ENCODE data around the gene APOM.

APOM gene

GRCh38 chr6:31624070-31624469 lies 31.6 kb upstream of the APOM start:
- no peak for TF ChIP-seq CTCF (IDR thresholded peaks at IDR 0.05)

- TF ChIP-seq CTCF (IDR thresholded peaks at IDR 0.05): no peak
Measured at GRCh38 chr6:31626952-31627351, 28.7 kb upstream of the APOM start.

- no peak for TF ChIP-seq CTCF (IDR thresholded peaks at IDR 0.05)
Measured at GRCh38 chr6:31627690-31628287, 27.9 kb upstream of the APOM start.

GRCh38 chr6:31629014-31629413 lies 26.7 kb upstream of the APOM start:
- no peak for TF ChIP-seq CTCF (IDR thresholded peaks at IDR 0.05)

- no peak for TF ChIP-seq CTCF (IDR thresholded peaks at IDR 0.05)
Measured at GRCh38 chr6:31630177-31630934, 25.3 kb upstream of the APOM start.

- no peak for TF ChIP-seq CTCF (IDR thresholded peaks at IDR 0.05)
Measured at GRCh38 chr6:31631209-31631608, 24.5 kb upstream of the APOM start.

- TF ChIP-seq CTCF (IDR thresholded peaks at IDR 0.05): no peak
Measured at GRCh38 chr6:31631681-31632278, 23.9 kb upstream of the APOM start.

Measured in LNCAP (cell line).